AG09309 (cell line): ENCODE measurements around the gene BEST3.

ENCODE experiments used
- DNase-seq: peaks from one replicate; pipeline ENCODE4 v3.0.0-alpha.2; 2010; ENCODE audit warnings: low read depth
- H3K4me3 ChIP-seq: 2 replicates; pipeline ENCODE4 v1.5.1; 2011; ENCODE audit warnings: mild to moderate bottlenecking, low read depth, low read length, moderate library complexity; ENCODE audit not compliant: control insufficient read depth
- TF ChIP-seq, protein P1 (sequence below): IDR thresholded peaks from 2 replicates; pipeline ENCODE4 v1.5.1; 2011; ENCODE audit warnings: mild to moderate bottlenecking, low read depth, low read length, inconsistent platforms; ENCODE audit not compliant: insufficient read depth, control insufficient read depth; ENCODE audit errors: missing control alignments

BEST3 gene

GRCh38 chr12:69698769-69699540 is at the start of gene BEST3:
TSS of gene BEST3 (minus strand) at chr12:69699303. CDS start at chr12:69697798, 1,505 bp downstream.
- no peak within 1 kb of the TSS for H3K4me3 ChIP-seq
- DNase-seq: no peak
- TF ChIP-seq, protein P1, sequence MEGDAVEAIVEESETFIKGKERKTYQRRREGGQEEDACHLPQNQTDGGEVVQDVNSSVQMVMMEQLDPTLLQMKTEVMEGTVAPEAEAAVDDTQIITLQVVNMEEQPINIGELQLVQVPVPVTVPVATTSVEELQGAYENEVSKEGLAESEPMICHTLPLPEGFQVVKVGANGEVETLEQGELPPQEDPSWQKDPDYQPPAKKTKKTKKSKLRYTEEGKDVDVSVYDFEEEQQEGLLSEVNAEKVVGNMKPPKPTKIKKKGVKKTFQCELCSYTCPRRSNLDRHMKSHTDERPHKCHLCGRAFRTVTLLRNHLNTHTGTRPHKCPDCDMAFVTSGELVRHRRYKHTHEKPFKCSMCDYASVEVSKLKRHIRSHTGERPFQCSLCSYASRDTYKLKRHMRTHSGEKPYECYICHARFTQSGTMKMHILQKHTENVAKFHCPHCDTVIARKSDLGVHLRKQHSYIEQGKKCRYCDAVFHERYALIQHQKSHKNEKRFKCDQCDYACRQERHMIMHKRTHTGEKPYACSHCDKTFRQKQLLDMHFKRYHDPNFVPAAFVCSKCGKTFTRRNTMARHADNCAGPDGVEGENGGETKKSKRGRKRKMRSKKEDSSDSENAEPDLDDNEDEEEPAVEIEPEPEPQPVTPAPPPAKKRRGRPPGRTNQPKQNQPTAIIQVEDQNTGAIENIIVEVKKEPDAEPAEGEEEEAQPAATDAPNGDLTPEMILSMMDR: no peak

DNA sequence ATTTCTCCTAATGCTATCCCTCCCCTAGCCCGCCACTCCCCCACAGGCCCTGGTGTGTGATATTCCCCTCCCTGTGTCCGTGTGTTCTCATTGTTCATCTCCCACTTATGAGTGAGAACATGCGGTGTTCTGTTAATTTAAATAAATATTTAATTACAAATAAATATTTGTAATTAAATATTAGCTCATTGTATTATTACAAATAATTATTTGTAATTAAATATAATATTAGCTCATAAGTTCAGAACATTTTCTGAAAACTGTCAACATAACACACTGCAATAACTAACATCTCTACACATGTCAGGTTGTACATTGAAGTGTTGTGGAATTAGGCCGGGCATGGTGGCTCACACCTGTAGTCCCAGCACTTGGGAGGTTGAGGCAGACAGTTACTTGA is 45.0 kb upstream of the BEST3 start:
- TF ChIP-seq, protein P1: no peak
- DNase-seq: no peak
- no peak overlapping the region for H3K4me3 ChIP-seq

DNA sequence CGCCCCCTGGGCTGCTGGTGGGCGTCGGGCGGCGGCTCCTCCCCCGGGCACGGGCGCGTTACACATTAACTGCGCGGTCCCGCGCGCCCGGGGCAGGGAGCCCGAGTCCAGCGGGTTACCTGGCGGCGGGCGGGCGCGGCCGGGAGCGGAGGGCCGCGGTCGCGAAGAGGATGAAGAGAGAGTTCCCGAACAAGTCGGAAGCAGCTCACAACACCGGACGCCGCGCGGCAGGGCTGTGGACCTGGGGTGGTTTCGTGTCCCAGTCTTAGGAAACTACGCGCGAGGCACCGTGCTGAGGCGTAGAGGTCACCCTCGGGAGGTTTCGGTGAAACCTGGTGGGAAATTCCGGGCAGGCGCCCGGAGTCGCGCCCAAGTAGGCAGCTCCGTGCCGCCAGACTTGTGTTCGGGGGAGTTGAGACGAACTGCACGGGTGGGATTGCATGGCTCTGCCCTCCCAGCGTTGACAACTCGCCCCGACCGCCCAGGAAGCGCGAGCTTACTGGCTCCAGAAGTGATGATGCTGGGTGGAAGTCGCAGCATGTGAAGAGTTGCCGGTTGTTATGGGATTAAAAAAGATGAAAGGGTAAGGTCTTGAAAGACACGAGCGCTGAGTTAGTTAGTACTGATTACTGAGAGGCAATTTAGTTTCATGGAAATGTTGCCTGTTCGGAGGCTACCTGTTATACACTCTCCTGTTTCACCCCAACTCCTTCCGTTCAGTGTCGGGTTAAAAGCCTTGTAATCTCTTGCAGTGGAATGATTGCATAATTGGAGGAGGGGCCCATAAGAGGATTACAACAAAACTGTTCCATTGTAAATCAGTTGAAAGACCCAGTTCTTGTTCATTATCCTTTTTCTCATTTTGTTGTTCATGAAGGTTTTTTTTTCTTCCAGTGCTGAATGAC is 40.4 kb upstream of the BEST3 start:
- H3K4me3 ChIP-seq: peak overlapping the region; percentile 34
- TF ChIP-seq, protein P1: no peak
- DNase-seq: no peak

DNA sequence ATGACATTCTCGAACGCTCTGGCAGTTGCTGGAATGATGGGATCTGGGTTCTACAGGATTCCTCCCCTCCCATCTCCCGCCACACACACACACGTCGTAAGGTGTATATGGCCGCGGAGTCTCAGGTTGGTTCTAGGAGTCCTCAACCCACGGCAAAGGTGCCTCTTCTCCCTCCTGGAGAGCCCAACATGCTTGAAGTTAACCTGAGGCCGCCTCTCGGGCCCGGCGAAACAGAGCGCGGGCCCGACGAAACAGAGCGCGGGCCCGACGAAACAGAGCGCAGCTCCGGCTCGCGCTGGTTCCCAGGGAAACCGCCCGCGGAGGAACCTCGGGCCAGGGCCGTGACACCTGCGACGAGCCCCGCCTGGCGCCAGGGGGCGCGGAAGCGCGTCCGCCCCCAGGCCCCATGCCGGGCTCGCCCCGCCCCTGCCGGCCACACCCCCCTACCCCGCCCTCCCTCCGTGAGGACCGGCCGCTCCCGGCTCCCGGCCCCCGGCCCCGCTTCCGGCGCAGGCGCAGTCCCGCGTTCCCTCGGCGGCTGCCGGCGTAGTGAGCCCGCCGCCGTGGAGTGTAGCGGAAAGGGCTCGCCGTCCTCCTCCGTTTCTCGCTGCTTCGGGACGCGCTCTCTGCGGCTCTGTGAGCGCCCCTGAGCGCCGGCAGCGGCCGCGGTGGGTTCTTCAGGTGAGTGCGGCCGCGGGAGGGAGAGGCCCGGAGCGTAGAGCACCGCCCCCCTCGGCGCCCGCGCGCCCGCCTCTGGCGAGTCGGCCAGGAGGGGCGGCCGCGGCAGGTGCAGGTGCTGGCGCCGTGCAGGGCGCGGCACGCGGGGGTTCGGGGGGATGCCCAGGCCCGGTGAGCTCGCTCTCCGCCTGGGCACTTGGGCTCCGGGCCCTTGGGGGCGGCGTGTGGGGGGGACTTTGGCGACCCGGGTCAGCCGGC is 39.5 kb upstream of the BEST3 start, which contains the start of gene RAB3IP:
RAB3IP (plus strand) TSS at position 510 of the 936 bp plus-strand sequence. CDS start 16,549 bp downstream, outside the sequence.
- DNase-seq: no peak
- peak within 1 kb of the TSS; percentile 39 for H3K4me3 ChIP-seq
- TF ChIP-seq, protein P1: peak; percentile 18

- no peak overlapping the region for H3K4me3 ChIP-seq
- TF ChIP-seq, protein P1: no peak
- DNase-seq: no peak
Measured at GRCh38 chr12:69733638-69734037, 34.5 kb upstream of the BEST3 start.

- TF ChIP-seq, protein P1: no peak
- no peak for DNase-seq
- no peak overlapping the region for H3K4me3 ChIP-seq
Measured at GRCh38 chr12:69732088-69732487, 33.0 kb upstream of the BEST3 start.
